Bone marrow (tissue), 2 donors: ENCODE measurements around the gene HP1BP3.
"Not testable (repeated sequence)": the region's sequence is repeated elsewhere in the genome, so short reads cannot be mapped to it uniquely, and the experiment has no call there.

Source experiments
- DNase-seq, 2 donors: peaks; one replicate each; lab custom pipeline; 2025; lab: John Stamatoyannopoulos, UW

The HP1BP3 gene, protein sequence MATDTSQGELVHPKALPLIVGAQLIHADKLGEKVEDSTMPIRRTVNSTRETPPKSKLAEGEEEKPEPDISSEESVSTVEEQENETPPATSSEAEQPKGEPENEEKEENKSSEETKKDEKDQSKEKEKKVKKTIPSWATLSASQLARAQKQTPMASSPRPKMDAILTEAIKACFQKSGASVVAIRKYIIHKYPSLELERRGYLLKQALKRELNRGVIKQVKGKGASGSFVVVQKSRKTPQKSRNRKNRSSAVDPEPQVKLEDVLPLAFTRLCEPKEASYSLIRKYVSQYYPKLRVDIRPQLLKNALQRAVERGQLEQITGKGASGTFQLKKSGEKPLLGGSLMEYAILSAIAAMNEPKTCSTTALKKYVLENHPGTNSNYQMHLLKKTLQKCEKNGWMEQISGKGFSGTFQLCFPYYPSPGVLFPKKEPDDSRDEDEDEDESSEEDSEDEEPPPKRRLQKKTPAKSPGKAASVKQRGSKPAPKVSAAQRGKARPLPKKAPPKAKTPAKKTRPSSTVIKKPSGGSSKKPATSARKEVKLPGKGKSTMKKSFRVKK

DNA sequence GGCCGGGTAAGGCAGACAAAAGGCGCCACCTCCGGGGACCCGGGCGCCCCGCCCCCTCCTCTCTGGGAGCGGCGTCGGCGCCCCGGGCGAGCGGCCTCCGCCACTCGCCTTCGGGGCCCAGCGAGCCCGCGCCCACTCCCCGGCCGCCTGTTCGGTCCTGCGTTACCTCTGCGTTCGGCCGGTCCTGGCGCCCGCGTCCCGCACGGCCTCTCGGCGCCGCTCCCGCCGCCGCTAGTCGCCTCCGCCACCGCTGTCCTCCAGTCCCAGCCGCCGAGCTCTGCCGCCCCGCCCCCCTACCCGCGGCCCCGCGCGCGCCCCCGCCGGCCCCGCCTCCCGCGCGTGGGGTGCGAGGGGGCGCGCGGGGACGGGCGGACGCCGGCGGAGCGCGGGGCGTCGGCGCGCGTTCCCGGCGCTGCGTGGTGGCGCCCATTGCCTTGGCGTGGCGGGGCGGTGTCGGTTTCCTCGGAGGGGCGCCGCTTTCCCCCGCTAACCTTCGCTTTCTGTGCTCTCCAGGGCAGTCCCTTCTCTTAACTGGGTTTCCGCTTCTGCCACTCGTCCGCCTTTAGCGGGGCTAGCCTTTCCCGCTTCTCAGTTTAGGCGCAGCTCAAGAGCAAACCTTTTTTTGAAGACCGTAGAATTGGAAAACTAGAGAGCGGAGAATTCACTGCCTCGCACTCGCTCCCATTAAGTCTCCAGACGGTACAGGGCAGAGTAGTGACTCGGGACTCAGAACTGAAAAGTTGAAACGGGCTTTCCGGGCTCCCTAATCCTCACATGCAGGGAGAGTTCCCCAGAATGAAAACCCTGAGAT, at the start of gene HP1BP3:
HP1BP3 (minus strand) TSS at position 279 of the 811 bp plus-strand sequence. CDS start 6,867 bp downstream, outside the sequence.
- peak; percentile 59 to 91 for DNase-seq

DNA sequence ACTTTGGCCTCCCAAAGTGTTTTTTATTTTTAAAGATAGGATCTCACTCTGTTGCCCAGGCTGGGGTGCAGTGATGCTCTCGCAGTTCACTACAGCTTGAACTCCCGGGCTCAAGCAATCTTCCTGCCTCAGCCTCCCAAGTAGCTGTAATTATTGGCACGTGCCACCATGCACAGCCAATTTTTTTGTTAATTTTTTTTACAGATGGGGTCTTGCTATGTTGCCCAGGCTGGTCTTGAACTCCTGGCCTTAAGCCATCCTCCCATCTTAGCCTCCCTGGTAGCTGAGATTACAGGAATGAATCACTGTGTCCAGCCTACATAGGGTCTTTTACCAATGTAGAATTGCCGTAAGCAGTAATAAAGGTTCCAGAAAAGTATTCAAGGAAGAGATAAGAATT, 49.1 kb upstream of the HP1BP3 start:
- DNase-seq = no peak

DNA sequence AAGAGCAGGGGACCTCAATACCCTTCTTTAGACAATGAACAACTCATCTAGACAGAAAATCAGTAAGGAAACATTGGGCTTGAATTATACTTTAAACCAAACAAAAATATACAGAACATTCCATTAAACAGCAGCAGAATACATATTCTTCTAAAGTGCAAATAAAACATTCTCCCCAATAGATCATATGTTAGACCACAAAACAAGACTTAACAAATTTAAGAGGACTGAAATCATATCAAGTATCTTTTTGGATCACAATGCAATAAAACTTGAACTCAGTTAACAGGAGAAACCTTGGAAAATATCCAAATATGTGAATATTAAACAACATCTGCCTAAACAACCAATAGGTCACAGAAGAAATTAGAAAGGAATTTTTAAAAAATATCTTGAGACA, 47.7 kb upstream of the HP1BP3 start:
- DNase-seq = no peak

DNA sequence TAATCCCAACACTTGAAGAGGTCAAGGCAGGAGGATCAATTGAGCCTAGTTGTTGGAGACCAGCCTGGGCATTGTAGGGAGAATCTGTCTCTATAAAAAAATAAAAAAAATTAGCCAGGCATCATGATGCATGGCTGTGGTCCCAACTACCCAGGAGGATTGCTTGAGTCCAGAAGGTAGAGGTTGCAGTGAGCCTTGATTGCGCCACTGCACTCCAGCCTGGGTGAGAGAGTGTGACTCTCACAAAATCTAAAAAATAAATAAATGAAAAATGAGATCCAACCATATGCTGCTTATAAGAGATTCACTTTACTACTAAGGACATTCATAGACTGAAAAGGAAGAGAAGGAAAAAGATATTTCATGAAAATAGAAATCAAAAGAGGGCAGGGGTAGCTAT, 47.1 kb upstream of the HP1BP3 start:
- no peak for DNase-seq

DNA sequence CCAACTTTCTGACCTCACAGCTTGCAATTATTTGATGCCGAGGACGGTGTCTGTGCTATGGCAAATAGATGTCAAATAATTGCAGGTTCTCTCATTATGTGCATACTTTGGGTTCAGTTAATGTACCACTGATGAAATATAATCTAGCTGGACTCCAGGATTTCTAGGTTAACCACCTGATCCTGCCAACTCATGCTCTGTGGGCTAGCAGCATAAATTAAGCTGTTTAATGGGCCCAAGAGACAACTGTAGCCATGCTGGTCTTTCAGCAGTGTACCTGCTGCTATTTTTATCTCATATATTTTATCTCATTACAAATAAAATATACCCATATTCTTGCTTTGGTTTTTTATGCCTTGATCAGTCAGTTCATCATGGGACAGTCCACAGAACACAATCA, 43.3 kb upstream of the HP1BP3 start:
- no peak for DNase-seq

DNA sequence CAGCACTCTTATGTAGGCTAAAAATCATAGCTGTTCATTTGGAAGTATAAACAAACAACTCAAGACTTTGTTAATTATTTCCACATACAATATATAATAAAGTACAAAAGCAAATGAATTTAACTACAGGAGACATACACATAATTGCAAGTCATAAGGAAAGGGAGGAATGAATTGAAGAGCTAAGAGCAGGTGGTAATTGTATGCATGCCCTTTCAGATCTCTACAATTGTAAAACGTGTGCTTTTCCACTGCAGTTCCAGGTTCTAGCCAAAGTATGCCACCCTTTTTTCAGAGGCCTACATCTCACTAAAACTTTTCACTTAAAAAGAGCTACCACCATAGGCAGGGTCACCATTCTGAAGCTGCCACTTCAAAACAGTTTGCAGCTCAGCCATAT, 42.8 kb upstream of the HP1BP3 start:
- no peak for DNase-seq

DNA sequence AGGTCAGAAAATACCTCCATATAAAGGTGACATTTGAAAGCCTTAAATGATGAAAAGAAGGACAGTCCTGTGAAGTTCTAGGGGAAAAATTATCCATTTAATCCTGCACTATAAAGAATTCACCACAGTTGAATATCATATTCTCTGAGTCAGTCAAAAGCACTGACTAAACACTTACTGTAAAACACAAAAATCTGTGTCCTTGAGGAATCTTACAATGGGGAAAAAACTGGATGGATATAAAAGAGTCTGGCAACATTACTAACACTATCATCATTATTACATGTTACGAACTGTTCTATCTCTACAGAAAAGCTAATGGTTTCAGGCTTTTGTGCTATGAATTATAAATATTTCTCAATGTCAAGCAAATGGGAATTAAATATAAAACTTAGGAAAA, 42.4 kb upstream of the HP1BP3 start:
- DNase-seq = no peak

DNA sequence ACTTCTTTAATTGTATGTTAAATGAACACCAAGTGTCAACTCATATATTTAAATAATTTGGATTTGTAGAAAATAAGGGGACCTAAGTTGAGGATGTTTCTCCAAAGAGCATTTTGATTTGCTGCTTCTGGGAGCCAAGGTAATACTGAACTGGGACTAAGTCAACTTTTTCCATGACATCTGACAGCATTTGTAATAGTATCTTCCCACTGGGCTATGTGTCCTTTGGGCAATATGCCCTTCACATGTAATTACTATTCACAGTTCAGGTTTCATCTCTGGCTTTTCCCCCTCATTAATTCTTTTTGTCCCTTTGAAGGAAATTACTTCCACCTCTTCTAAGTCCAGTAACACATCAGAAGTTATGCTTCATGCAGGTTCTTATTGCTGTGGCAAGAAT, 36.7 kb upstream of the HP1BP3 start:
- no peak for DNase-seq

DNA sequence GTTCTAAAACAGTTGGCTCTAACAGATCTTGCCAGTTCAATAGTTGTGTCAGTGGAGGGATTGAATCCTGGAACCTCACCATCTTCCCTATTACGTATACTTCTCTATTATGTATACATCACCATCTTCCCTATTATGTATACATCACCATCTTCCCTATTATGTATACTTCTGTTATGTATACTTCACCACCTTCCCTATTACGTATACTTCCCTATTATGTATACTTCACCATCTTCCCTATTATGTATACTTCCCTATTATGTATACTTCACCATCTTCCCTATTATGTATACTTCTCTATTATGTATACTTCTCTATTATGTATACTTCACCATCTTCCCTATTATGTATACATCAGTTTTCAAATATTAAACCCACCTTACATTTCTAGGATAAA, 34.4 kb upstream of the HP1BP3 start:
- DNase-seq = no peak

DNA sequence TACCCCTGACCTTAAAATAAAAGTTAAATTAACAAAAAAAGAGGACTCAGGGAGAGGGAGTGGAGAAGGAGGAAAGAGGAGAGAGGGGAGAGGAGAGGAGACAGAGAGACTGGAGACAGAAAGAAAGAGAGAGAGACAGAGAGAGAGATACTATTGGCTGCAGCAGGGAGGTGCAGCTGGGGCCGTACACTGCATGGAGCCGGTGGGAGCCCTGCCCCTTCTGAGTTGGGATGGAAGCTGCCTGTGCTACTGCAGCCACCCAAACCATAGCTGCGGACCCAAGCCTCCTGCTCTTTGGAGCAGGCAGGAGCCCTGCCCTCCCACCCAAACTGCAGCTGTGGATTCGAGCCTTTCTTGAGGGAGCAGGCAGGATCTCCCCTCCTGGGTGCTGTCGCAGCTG, 32.7 kb upstream of the HP1BP3 start:
- DNase-seq = no peak

DNA sequence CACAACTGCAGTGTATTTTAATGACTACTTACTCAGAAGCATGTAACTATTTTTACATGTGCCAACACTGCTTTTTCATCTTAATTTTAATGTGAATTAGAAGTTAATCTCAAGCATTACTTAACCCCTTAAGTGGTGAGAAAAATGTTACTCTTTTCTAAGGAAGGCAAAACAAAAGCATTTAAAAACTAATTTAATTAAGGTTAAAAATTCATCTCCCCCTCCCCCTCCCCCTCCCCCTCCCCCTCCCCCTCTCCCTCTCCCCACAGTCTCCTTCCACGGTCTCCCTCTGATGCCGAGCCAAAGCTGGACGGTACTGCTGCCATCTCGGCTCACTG, 27.4 kb upstream of the HP1BP3 start:
- DNase-seq = no peak

DNA sequence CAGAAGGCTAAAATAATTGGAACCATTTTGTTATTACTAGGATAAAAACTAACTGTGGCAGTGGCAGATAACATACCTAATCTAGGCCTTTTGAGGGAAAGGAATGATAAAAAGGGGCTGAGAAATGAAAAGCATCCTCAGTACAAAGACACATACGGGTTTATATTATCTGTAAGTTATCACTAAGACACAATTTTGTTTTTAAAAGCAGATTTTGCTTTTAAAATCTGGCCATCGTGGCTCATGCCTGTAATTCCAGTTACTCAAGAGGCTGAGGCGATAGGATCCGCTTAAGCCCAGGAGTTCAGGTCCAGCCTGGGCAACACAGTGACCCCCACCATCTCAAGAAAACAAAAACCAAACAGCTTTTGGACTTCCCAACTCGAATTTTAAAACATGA, 24.8 kb upstream of the HP1BP3 start:
- DNase-seq = no peak

DNA sequence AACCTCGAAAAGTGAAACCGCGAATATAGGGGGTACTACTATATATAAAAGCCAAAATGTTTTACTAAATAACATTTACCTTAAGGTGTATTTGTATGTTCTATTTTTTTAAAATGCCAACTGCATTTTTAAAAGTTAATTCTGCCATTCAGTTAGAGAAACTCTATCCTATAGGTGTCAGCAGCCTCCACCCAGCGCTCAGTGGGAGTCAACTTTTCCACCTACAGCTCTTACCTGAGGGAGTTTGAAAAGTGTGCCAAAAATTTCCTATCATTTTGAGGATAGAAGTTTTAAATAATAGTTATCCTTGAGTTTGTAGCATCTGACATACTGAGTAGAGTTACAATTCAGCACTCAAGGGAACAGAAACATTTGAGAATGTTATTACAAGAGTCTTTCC, 6.1 kb upstream of the HP1BP3 start:
- DNase-seq = no peak

DNA sequence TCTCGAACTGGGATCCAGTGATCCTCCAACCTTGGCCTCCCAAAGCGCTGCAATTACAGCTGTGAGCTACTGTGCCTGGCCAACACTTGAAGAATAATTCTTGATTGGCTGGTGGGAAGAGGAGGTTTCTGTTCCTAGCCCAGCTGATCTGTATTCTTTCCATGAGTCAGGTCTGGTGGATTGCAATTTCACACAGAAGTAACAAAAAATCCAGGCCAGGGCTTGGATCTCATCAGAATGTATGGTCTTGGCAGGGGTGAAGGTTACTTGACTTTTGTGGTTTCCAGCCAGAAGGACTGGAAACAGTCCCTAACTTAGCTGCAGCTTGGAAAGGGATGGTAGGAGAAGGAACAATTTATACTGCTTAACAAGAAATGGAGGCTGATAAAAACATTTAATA, 5.1 kb upstream of the HP1BP3 start:
- DNase-seq = no peak

DNA sequence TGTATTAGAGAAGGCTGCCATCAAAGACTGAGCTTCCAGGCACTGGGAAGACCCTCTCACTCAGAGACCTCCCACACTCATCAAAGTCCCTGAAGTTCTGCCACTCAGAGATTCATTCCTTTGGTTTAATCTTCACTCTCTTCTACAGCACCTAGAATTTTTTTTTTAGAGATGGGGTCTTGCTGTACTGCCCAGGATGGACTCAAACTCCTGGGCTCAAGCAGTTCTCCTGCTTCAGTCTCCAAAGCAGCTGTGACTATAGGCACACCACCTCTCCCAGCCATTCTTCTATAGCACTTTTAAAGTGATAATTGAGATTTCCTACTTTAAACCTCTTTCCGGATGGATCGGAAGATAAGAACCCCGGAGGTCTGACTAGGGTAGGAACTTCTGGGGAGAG, 3.7 kb upstream of the HP1BP3 start:
- DNase-seq = no peak

DNA sequence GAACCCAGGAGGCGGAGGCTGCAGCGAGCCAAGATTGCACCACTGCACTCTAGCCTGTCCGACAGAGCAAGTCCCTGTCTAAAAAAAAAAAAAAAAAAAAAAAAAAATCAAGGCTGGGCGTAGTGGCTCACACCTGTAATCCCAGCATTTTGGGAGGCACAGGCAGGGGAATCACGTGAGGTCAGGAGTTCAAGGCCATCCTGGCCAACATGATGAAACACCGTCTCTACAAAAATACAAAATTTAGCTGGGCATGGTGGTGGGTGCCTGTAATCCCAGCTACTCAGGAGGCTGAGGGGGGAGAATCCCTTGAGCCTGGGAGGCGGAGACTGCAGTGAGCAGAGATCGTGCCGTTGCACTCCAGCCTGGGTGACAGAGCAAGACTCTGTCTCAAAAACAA, 2.5 kb upstream of the HP1BP3 start:
- DNase-seq = not testable (repeated sequence)

DNA sequence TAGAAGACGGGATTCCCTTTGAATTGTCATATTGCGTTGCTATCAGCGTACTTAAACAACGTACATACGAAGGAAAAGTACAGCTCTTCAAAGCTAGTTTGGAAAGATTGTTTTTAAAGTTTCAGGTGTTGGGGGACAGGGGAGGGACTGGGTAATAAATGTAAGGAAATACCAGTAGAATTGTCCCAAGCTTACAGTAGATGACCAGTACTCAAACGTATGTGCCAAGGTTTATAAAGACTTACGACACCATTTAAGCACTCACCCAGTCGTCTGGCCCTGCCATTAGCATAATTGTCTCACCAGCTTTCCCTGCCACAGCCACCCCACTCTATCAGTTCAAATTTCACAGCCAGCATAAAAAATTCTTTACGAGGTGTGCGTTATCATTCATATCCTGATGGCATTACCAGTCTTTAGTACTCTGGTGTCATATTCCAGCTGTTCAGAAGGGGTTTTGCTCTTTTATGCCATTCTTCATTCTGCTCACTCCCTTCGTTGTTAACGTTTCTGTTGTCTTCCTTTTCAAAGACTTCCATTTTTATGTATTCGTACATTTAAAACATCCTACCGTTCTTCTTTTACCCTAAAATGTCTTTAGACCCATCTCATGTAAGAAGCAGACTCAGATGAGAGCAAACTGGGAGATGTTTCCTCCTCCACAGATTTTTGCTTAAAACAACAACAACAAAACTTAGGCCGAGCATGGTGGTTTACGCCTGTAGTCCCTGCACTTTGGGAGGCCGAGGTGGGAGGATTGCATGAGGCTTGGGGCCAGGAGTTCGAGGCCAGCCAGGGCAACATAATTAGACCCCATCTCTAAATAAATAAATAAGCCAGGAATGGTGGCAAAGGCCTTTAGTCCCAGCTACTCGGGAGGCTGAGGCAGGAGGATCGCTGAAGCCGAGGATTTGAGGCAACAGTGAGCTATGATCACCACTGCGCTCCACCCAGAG, 1.0 kb upstream of the HP1BP3 start:
- peak in 1 of 2 donors; percentile 2 for DNase-seq

DNA sequence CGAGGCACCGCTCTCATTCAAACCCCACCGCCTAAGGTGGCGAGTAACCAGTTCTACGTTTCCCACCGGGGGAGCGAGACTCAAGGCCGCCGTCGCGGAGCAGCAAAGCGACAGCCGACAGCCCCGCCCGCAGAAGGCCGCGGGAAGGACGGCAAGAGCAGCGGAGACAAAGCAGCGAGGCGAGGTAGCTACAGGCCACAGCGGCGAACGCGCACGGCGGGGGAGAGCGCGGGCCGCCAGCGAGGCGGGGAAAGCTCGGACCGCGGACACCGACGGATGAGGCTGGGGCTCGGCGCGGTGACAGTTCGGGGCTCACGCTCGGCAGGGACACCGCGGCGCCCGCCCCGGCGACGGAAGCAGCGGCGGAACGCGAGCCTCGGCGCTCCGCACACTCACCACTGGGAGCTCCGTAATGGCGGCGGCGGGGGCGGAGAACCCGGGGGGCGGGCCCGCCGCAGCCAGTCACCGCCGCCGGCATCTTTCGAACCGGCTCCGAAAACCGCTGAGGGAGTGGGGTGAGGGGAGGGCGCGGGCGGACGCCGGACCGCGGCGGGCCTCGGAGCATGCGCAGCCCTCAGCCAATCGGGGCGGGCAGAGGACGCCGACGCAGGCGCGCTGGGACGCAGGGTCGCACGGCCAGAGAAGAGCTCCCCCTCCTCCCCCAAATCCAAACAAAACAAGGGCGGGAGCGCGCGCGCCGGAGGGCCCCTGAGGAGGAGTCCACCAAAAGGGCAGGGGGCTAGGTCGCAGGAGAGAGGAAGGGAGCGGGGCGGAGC, 666 bp downstream of the HP1BP3 start:
- DNase-seq = peak; percentile 83 to 99

DNA sequence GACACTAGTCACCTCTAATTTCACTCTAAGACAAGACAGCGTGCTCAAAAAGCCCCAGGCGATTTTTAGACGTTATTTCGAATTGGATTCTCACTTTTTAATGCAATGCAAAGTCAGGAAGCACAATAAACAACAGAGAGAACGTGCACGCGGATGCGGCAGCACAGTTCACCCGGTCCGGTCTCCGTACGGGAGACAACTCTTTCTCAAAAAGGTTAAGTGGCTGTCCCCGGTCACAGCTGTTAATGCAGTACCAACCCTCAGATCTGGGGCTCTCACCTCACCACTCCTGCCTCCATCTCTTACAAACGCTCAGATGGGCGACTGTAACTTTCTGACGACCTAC, 1.2 kb downstream of the HP1BP3 start:
- no peak for DNase-seq

DNA sequence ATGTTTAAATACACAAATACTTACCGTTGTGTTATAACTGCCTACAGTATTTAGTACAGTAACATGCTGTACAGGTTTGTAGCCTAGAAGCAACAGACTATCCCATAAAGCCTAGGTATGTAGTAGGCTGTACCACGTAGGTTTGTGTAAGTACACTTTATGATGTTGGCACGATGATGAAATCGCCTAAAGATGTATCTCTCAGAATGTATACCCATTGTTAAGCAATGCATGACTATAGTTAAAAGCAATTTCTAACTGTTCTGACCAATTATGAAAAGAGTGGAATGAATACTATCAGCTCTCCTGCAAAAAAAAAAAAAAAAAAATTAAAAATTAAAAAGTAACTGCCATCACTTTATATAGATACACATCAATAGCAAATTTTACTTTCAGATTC, 11.4 kb downstream of the HP1BP3 start:
- DNase-seq = no peak

DNA sequence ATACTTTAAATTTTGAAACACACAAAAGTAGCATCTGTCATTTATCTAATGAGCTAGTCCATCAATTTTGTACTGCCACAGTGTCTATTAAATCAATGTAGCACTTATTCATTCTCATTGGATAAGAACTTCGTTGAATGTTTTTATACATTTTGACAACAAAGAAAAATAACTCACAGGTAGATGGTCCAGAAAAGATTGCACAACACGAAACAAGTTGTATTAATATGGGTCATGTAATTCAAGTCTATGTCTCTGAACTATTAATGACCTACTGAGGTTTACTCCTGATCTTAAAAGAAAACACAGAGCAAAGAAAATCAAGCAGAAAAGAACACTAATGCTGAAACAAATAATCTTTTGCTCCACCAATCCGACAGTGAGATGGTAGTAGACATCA, 15.3 kb downstream of the HP1BP3 start:
- DNase-seq = no peak
